Measurements from ENCODE around the gene GPR135.
A peak's percentile ranks its signal among the peaks of the same experiment; 100 is the strongest.

Gene GPR135

GRCh38 chr14:59427653-59428580, 37.3 kb downstream of the GPR135 start:
- DNase-seq (ENCODE audit: low read depth): peak; percentile 75
- no peak overlapping the region for H3K4me3 ChIP-seq (ENCODE audit: low read depth, low read length)

- peak; percentile 52 for DNase-seq (ENCODE audit: low read depth)
- H3K4me3 ChIP-seq (ENCODE audit: low read depth, low read length): no peak overlapping the region
Measured at GRCh38 chr14:59425322-59425935, 39.8 kb downstream of the GPR135 start.

GRCh38 chr14:59424341-59425071, 40.7 kb downstream of the GPR135 start:
- no peak overlapping the region for H3K4me3 ChIP-seq (ENCODE audit: low read depth, low read length)
- no peak for DNase-seq (ENCODE audit: low read depth)

DNA sequence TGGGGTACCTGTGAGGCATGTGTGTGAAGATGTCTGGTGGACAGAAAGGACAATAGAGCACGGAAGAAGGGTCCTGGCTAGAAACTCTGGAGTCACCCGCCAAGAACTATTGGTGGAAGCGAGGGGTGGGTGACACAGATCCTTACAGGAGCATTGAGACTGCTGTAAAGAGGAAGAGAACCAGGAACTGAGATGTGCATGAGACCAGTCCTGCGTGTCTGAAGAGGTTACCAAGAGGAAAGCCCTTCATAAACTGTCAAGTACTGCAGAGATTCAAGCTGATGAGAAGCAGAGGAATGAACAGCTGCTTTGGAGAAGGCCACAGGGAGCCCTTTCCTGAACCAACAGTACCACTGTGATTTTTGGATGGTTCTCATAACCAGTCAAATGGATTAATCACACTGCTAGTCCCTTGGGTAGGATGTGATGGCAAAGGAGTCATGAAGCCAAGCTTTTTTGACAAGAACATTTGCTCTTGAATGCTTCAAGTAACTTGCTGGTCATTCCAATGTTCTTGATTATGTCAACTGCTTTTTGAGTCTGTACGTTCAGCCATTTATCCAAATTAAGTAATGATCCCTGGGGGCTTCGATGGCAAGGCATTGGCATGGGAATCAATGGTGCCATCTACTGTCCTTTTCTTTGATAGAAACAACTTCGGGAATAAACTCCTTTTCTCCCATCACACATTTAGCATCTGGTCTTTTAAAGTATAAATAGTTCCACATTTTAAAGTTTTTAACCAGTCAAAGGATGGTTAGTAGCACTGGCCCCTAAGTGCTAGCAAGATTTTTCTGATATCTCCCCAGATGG, 42.9 kb downstream of the GPR135 start:
- H3K4me3 ChIP-seq (ENCODE audit: low read depth, low read length): no peak overlapping the region
- DNase-seq (ENCODE audit: low read depth): no peak

- DNase-seq (ENCODE audit: low read depth): no peak
Measured at GRCh38 chr14:59419303-59419702, 45.9 kb downstream of the GPR135 start.

GRCh38 chr14:59417311-59417710, 47.9 kb downstream of the GPR135 start:
- no peak overlapping the region for H3K4me3 ChIP-seq (ENCODE audit: low read depth, low read length)
- DNase-seq (ENCODE audit: low read depth): no peak

More at GRCh38 chr14:59419303-59419702, 45.9 kb downstream of the GPR135 start:
- no peak overlapping the region for H3K4me3 ChIP-seq (ENCODE audit: low read depth, low read length)

GRCh38 chr14:59415836-59416602, 49.2 kb downstream of the GPR135 start:
- no peak overlapping the region for H3K4me3 ChIP-seq (ENCODE audit: low read depth, low read length)
- no peak for DNase-seq (ENCODE audit: low read depth)
